HUES48 (cell line): ENCODE data around the gene IMPACT.

Experiments
- H3K27ac ChIP-seq: one replicate; pipeline ENCODE4 v1.7.0; 2013; ENCODE audit warnings: low read depth, low read length, inconsistent platforms
- H3K27me3 ChIP-seq: 2 replicates; pipeline ENCODE4 v1.6.1; 2013; ENCODE audit warnings: mild to moderate bottlenecking, low read length; ENCODE audit not compliant: control insufficient read depth, insufficient read depth
- H3K36me3 ChIP-seq: 2 replicates; pipeline ENCODE4 v1.6.1; 2013; ENCODE audit warnings: low read length; ENCODE audit not compliant: control insufficient read depth, insufficient read depth
- H3K4me1 ChIP-seq: 2 replicates; pipeline ENCODE4 v1.6.1; 2013; ENCODE audit warnings: mild to moderate bottlenecking, low read length; ENCODE audit not compliant: control insufficient read depth, insufficient read depth
- H3K4me3 ChIP-seq: 2 replicates; pipeline ENCODE4 v1.5.1; 2013; ENCODE audit warnings: mild to moderate bottlenecking, low read depth, low read length
- H3K9ac ChIP-seq: 2 replicates; pipeline ENCODE4 v1.6.1; 2013; ENCODE audit warnings: mild to moderate bottlenecking, low read depth, low read length, moderate library complexity
- H3K9me3 ChIP-seq: 2 replicates; pipeline ENCODE4 v1.6.1; 2013; ENCODE audit warnings: low read length; ENCODE audit not compliant: control insufficient read depth, insufficient read depth

Gene IMPACT

GRCh38 chr18:24499814-24500213 is 73.3 kb downstream of the IMPACT start:
- no peaks in the 10 kb centered on the region for H3K9me3 ChIP-seq
- no peaks in the 10 kb centered on the region for H3K27me3 ChIP-seq
- H3K27ac ChIP-seq: no peak overlapping the region
- no peak overlapping the region for H3K9ac ChIP-seq
- H3K4me3 ChIP-seq: no peak overlapping the region
- H3K4me1 ChIP-seq: no peaks in the 10 kb centered on the region
- no peaks in the 10 kb centered on the region for H3K36me3 ChIP-seq

GRCh38 chr18:24500217-24500616 is 73.7 kb downstream of the IMPACT start:
- no peak overlapping the region for H3K4me3 ChIP-seq
- no peaks in the 10 kb centered on the region for H3K4me1 ChIP-seq
- H3K9ac ChIP-seq: no peak overlapping the region
- no peaks in the 10 kb centered on the region for H3K9me3 ChIP-seq
- H3K36me3 ChIP-seq: no peaks in the 10 kb centered on the region
- H3K27me3 ChIP-seq: no peaks in the 10 kb centered on the region
- H3K27ac ChIP-seq: no peak overlapping the region

GRCh38 chr18:24500766-24501165 is 74.3 kb downstream of the IMPACT start:
- Histone ChIP-seq H3K9me3 (no peaks in the 10 kb centered on the region), H3K4me3 (no peak overlapping the region), H3K27me3 (no peaks in the 10 kb centered on the region), H3K9ac (no peak overlapping the region), H3K27ac (no peak overlapping the region), H3K36me3 (no peaks in the 10 kb centered on the region), H3K4me1 (no peaks in the 10 kb centered on the region)

- no peaks in the 10 kb centered on the region for H3K27me3 ChIP-seq
- no peaks in the 10 kb centered on the region for H3K36me3 ChIP-seq
- H3K4me1 ChIP-seq: no peaks in the 10 kb centered on the region
- no peak overlapping the region for H3K9ac ChIP-seq
- H3K9me3 ChIP-seq: no peaks in the 10 kb centered on the region
- no peak overlapping the region for H3K27ac ChIP-seq
- no peak overlapping the region for H3K4me3 ChIP-seq
These were observed 76.4 kb downstream of the IMPACT start for GRCh38 chr18:24502667-24503523.
